PC-3 (cell line): Measurements from ENCODE around the gene PPARGC1A.

Experiments
- EZH2 ChIP-seq: fragments of 300-600 bp; sonication (generic); IDR thresholded peaks from one replicate; pipeline ENCODE4 v1.6.1; 2017; ENCODE audit warnings: antibody characterized with exemption, mild to moderate bottlenecking, low read length; ENCODE audit not compliant: unreplicated experiment
- TF ChIP-seq, protein P1 (sequence below): fragments of 300-600 bp; sonication (generic); conservative IDR thresholded peaks from 2 replicates; pipeline ENCODE4 v1.5.1; 2017; ENCODE audit warnings: antibody characterized with exemption, low read depth, mild to moderate bottlenecking, low read length

DNA sequence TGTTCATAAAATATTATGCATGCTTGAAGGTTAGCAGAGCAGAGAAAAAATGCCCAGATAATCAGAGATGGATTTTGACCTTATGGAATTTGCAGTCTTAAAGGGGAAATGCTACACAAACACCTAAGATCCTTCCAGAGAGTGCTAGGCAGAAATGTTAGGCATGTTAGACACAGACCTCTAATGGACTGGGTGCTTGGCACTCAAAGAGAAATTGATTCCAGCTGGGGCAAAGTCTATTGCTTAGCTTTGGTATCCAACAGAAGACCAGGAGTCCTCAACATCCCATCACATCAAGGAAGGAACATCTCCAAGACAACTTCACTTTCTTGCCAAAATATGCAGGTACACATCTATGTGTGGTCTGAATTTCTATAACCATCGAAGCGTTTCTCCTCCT is 32.2 kb upstream of the PPARGC1A start:
- TF ChIP-seq EZH2 = no peak
- TF ChIP-seq, protein P1, sequence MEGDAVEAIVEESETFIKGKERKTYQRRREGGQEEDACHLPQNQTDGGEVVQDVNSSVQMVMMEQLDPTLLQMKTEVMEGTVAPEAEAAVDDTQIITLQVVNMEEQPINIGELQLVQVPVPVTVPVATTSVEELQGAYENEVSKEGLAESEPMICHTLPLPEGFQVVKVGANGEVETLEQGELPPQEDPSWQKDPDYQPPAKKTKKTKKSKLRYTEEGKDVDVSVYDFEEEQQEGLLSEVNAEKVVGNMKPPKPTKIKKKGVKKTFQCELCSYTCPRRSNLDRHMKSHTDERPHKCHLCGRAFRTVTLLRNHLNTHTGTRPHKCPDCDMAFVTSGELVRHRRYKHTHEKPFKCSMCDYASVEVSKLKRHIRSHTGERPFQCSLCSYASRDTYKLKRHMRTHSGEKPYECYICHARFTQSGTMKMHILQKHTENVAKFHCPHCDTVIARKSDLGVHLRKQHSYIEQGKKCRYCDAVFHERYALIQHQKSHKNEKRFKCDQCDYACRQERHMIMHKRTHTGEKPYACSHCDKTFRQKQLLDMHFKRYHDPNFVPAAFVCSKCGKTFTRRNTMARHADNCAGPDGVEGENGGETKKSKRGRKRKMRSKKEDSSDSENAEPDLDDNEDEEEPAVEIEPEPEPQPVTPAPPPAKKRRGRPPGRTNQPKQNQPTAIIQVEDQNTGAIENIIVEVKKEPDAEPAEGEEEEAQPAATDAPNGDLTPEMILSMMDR = no peak
